SIG-M5 (cell line): ENCODE measurements around the gene SLC11A2.
"Not testable (repeated sequence)": the region's sequence is repeated elsewhere in the genome, so short reads cannot be mapped to it uniquely, and the experiment has no call there.

Experiments
- DNase-seq: peaks from one replicate; lab custom pipeline; 2025; lab: John Stamatoyannopoulos, UW

The SLC11A2 gene

GRCh38 chr12:50990147-50990727 lies 35.9 kb downstream of the SLC11A2 start:
- no peak for DNase-seq

- no peak for DNase-seq
Measured at GRCh38 chr12:50988871-50989270, 37.3 kb downstream of the SLC11A2 start.

DNA sequence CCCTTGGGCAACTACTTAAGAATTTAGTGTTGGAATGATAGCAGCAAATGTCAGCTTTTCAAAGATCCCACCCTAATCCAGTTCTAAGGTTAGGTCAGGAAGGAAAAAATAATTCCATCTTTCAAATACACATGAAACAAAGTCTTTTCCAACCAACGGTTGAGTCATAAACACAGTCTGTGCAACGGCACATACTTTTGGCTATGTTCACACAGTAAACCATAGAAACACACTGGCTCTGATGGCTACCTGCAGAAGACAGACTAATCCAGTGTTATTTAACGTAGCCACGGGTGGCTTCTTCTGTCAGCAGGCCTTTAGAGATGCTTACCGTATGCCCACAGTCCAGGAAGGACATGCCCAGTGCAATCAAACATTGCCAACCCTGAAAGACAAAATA lies 38.1 kb downstream of the SLC11A2 start:
- no peak for DNase-seq

GRCh38 chr12:50986966-50987737 lies 39.0 kb downstream of the SLC11A2 start:
- no peak for DNase-seq

DNA sequence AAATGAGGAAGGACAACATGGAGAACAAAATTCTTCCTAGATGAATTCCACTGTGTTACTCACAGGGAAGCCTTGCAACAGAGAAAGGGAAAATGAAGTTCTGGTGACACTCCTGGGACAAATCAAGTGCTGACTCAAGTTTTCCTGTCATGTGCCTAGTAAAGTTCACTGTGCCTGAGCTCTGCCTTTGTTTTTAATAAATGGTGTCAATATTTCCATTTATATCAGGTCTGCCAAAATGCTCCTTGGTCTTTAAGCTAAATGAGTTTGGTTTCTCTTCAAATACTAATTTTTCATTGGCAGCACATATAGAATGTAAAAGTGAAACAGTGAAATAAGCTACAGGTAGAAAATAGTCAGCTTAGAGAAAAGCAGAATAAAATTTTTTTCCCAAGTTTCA lies 40.9 kb downstream of the SLC11A2 start:
- DNase-seq, result no peak

DNA sequence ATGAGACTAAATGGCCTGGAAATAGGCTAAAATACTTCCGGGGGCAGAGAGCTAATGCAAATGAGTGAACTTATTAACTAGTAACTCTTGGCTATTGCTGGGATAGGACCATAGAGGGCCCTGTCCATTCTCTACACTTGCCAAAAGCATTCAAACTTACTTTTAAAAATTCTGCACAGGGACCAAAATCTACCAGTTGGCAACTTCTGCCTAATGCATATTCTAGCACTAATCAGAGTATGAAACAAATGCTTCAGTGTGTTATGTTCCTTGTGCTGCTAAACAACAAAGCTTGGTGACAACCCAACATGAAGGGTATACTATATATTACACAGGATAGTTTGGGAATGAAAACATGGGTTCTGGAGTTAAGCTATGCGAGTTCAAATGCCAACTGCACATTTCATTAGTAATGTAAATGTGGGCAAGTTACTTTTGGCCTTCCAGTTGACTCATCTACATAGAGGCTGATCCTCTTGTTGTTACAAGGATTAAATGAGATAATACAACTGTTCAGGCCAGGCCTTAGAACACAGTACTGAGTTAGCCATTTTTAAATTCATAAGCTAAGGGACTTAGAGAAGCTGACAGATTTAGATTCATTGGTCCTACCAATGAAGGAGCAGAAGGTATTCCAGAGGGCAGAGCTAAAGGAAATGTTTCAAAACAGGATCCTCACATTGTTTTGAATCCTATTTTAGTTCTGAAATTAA lies 41.4 kb downstream of the SLC11A2 start:
- no peak for DNase-seq

GRCh38 chr12:50981319-50982239 lies 44.6 kb downstream of the SLC11A2 start:
- DNase-seq, result no peak

- no peak for DNase-seq
Measured at GRCh38 chr12:50980545-50980944, 45.6 kb downstream of the SLC11A2 start.

DNA sequence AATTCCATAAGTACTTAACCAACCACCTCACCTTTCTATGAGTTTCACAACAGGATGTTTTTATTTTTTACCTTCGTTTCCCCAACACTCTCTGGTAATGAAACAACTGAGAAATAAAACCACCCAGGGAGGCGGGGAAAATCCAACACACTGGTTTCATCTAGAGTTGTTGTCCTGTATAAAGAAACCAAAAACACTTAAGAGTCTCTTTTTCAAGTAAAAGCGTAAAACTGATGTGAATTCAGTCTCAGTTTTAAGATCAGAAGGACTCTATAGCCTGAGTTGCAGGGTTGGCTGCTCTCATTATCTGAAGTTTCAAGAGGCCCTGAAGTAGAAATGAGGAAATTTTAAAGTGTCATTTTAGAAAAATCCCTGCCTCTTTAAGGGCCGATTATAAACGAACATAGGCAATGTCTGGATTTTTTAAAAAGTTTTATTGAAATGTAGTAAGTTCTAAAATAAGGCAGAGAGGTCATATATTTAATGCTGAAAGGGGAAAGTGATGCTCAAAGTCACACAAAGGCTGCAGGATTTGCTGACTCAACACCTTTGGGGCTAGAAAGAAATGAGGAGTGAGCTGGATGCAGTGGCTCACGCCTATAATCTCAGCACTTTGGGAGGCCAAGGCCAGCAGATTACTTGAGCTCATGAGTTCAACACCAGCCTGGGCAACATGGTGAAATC lies 46.7 kb downstream of the SLC11A2 start:
- no peak for DNase-seq

GRCh38 chr12:50971946-50972345 lies 54.2 kb downstream of the SLC11A2 start:
- no peak for DNase-seq

DNA sequence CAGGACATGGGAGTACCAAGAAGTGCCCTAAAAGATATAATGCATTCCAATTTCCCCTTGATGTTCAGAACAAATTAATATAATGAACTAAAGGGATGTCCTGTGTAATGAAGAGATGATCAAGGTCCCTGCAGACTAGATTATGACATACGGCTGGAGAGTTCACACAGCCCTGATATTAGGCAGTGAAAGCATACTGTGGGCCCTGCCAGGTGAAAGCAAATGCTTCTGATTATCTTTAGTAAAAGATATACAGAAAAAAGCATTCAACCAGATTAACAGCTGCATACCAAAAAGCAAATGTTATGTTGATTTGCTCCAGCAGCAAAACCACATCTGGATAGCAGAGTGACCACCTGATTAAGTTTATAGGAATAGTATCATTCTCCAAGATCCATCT lies 61.8 kb downstream of the SLC11A2 start:
- no peak for DNase-seq

GRCh38 chr12:50961708-50962107 lies 64.5 kb downstream of the SLC11A2 start:
- no peak for DNase-seq

DNA sequence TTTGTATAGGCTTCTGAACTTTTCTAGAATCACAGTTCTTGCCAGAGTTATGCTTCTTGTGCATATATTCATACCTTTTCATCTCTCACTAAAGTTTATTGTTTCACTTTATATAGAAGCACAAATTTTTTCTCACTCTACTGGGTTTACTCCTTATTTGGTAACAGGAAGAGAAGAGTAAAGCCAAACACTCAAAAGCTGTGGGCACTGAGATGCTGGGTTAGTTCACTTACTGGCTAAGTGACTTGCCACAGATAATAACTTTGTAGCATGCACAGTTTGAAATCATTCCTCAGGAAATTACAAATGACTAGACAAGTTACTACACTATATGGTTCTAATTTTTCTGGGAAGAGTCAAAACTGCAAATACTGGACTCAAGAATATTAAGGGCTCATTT lies 66.1 kb downstream of the SLC11A2 start:
- no peak for DNase-seq

DNA sequence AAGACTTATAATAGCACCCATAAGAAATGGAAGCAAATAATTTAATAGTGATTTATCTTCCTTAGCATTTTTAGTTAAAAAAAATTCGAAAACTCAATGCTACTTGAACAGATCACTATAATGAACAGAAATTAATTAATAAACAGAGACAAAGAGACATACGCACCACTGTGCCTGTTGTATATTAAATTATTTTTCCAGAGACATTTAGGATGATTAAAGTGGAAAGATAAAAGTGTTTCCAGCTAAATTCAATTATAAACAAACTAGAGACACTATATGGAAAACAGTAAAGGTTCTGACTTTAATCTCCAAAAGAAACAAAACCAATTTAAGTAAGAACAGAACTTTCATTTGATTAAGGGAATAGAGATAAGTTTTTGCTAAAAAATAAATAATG lies 70.5 kb downstream of the SLC11A2 start:
- no peak for DNase-seq

DNA sequence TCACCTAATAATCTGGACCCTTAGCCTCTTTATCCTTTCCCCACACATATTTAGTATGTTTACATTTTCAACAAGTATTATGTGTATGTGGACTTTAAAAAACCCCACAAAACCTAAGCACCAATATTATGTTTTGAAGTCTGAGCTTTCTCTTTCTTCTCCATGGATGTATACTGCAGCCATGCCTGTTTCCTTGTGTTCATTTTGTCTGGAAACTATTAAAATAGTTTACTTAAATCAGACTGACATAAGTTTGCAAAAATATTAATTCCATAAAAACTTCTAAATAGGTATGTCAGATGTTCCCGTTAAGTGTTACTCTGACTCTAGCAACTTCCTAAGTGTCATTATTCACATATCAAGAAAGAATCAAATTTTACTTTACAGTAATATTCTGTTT lies 70.9 kb downstream of the SLC11A2 start:
- DNase-seq, result no peak

DNA sequence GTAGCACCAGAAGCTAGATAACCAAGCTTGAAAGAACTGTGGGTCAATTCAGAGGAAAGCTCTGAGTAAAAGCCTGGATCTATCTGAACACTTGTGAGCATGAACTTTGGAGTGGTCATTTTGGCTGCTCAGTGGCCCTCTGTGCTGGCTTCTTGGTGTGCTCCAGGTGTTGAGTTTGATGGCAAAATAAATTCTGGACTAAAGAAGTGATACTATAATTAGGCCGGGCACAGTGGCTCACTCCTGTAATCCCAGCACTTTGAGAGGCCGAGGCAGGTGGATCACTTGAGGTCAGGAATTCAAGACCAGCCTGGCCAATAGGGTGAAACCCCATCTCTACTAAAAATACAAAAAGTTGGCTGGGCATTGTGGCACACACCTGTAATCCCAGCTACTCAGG lies 71.4 kb downstream of the SLC11A2 start:
- not testable (repeated sequence) for DNase-seq

- DNase-seq, result no peak
Measured at GRCh38 chr12:50953047-50953446, 73.1 kb downstream of the SLC11A2 start.

DNA sequence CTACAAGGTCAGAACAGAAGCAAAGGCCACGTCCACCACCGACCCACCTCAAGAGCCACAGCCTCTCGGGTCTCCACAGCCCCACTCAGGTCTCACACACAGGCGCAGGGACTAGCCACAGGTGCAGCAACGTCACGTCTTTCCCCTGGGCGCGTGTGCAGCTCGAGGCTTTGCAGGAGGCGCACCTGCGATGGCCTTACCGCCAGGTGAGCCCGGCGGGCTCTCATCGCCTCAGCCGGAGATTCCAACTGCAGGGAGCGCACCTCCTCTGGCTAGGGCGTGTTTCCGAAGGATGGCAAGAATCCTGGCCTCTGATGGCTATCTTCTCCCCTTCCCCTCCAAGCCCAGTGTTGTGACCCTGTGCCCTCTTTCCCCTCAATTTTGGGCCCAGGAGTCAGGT lies 73.7 kb downstream of the SLC11A2 start, which contains the start of gene HIGD1C:
TSS of gene HIGD1C (plus strand) at position 35 of the 400 bp plus-strand sequence. CDS start 1,455 bp downstream, outside the sequence.
- no peak for DNase-seq

GRCh38 chr12:50951112-50951511 lies 75.1 kb downstream of the SLC11A2 start:
- DNase-seq, result no peak

- no peak for DNase-seq
Measured at GRCh38 chr12:50949801-50950302, 76.3 kb downstream of the SLC11A2 start.

DNA sequence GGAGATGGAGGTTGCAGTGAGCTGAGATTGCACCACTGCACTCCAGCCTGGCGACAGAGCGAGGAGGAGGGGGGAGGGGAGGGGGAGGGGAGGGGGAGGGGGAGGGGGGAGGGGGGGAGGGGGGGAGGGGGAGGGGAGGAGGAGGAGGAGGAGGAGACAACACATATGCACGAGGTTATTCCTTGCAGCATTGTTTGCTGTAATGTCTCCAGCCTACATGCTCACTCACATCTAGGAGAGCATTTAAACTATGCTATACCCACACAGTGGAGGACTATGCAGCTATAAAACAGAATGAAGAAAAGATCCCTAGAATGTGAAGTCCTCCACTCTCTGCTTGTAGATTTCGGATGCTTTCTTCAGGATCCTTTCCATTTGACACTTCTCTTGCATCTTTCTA lies 77.4 kb downstream of the SLC11A2 start:
- no peak for DNase-seq
